LHCN-M2 (cell line): ENCODE measurements around the gene OR11H6. TPM values are rescaled to one million over a fixed set of nuclear protein-coding genes. Genes with fewer than 3 reads are reported as not detected.

Source experiments
- DNase-seq: peaks from one replicate; pipeline ENCODE4 v3.0.0-alpha.2; 2012; ENCODE audit warnings: low read depth
- total RNA-seq: library from RNA; depleted of rRNA; stranded (reverse); fragments of >200 nt; gene quantifications from 2 replicates; pipeline ENCODE4 v1.2.3, GENCODE V29; 2014; rRNA removed

Gene OR11H6
- total RNA-seq, 1 experiment from 2014 or later = not detected

GRCh38 chr14:20262642-20263128 lies 39.2 kb downstream of the OR11H6 start:
- peak; percentile 83 for DNase-seq

- DNase-seq = peak; percentile 9
Observed at GRCh38 chr14:20264361-20264760, 40.9 kb downstream of the OR11H6 start.

- no peak for DNase-seq
Observed at GRCh38 chr14:20274062-20274461, 50.6 kb downstream of the OR11H6 start.

Other genes starting within 250 kb of the OR11H6 start
- gene OR4K15, start 248.1 kb upstream of the OR11H6 start, total RNA-seq = not detected in 2 replicates
- not detected in 2 replicates for gene OR4Q2, start 221.5 kb upstream of the OR11H6 start, total RNA-seq
- not detected in 2 replicates for gene OR4K14, start 204.4 kb upstream of the OR11H6 start, total RNA-seq
- not detected in 2 replicates for gene OR4K13, start 187.7 kb upstream of the OR11H6 start, total RNA-seq
- gene OR4L1, start 163.7 kb upstream of the OR11H6 start, total RNA-seq = not detected in 2 replicates
- not detected in 2 replicates for gene OR4K17, start 113.0 kb upstream of the OR11H6 start, total RNA-seq
- not detected in 2 replicates for gene OR4N5, start 84.9 kb upstream of the OR11H6 start, total RNA-seq
- gene OR11G2, start 32.8 kb upstream of the OR11H6 start, total RNA-seq = not detected in 2 replicates
- not detected in 2 replicates for gene OR11H7, start 5.3 kb downstream of the OR11H6 start, total RNA-seq
- not detected in 2 replicates for gene OR11H4, start 15.6 kb downstream of the OR11H6 start, total RNA-seq
- gene TTC5, start 82.2 kb downstream of the OR11H6 start, total RNA-seq = 10.3 and 16.8 TPM in 2 replicates
- gene CCNB1IP1, start 109.6 kb downstream of the OR11H6 start, total RNA-seq = 39.3 and 39.5 TPM in 2 replicates
- 25.5 and 28.0 TPM in 2 replicates for gene PARP2, start 119.9 kb downstream of the OR11H6 start, total RNA-seq
- gene TEP1, start 189.8 kb downstream of the OR11H6 start, total RNA-seq = 16.6 and 17.2 TPM in 2 replicates
- gene KLHL33, start 212.5 kb downstream of the OR11H6 start, total RNA-seq = not detected in 2 replicates
- 52.8 and 61.1 TPM in 2 replicates for gene OSGEP, start 231.1 kb downstream of the OR11H6 start, total RNA-seq
- gene APEX1, start 231.5 kb downstream of the OR11H6 start, total RNA-seq = 152 and 213 TPM in 2 replicates
- gene PIP4P1, start 237.7 kb downstream of the OR11H6 start, total RNA-seq = 18.1 and 24.6 TPM in 2 replicates
- 54.0 and 54.8 TPM in 2 replicates for gene PNP, start 245.7 kb downstream of the OR11H6 start, total RNA-seq